Right lobe of liver (tissue), 4 donors: Measurements from ENCODE around the gene LIMS4.
"Not testable (repeated sequence)": the region's sequence is repeated elsewhere in the genome, so short reads cannot be mapped to it uniquely, and the experiment has no call there.

Source experiments
- CTCF ChIP-seq, 4 donors: fragments of 200-600 bp in 3 of 4; fragments of 450-650 bp in 1 of 4; IDR thresholded peaks; one replicate each; pipeline versions ENCODE4 v1.5.1 to v1.8.0; 2016 to 2022; ENCODE audit warnings: antibody characterized with exemption in 4 of 4, mild to moderate bottlenecking in 2 of 4
- POLR2A ChIP-seq: fragments of 450-650 bp; IDR thresholded peaks from one replicate; pipeline ENCODE4 v1.6.1; 2017; ENCODE audit warnings: antibody characterized with exemption, mild to moderate bottlenecking
- donor health status: DM: no; HTN: no; CAD: no.
- donor health status: DM: no; HTN: no; CAD: no.
- donor health status: DM: no; HTN: yes; CAD: no.

GRCh38 chr2:110404246-110404645, 68.4 kb downstream of the LIMS4 start:
- TF ChIP-seq CTCF (IDR thresholded peaks at IDR 0.05); POLR2A: not testable (repeated sequence)
